IMR-90 (cell line): ENCODE measurements around the gene DNASE1. TPM values are rescaled to one million over a fixed set of nuclear protein-coding genes. Genes with fewer than 3 reads are reported as not detected.

Experiments
- ATAC-seq: fragments of 200-7000 bp; cut with Tn5 transposase; 2 replicates; pipeline ENCODE4 v1.9.1; 2020; ENCODE audit warnings: low read depth, mild to moderate bottlenecking, moderate library complexity
- BruUV-seq: library from RNA; stranded (reverse); fragments of 400-500 nt; replicated peaks from 2 replicates; lab custom pipeline; 2021; lab: Mats Ljungman, UMichigan
- CTCF ChIA-PET: fragments of 300-600 bp; formaldehyde crosslinking; extraction: SDS; loops from one replicate; lab custom pipeline; 2021; ENCODE audit warnings: antibody characterized with exemption; lab: Yijun Ruan, JAX
- POLR2A ChIA-PET: fragments of 300-600 bp; sonication (Branson Sonifier 250); formaldehyde crosslinking; loops from one replicate; lab custom pipeline; 2022; ENCODE audit warnings: antibody characterized with exemption; ENCODE audit not compliant: unreplicated experiment; lab: Charles Lee
- DNase-seq: peaks from one replicate; pipeline ENCODE4 v3.0.0; 2013
- H2AFZ ChIP-seq: replicated peaks from 2 replicates; pipeline ENCODE3; 2013; ENCODE audit warnings: low read length, mild to moderate bottlenecking; ENCODE audit not compliant: poor library complexity
- H2AK5ac ChIP-seq: 2 replicates; pipeline ENCODE4 v1.6.1; 2013; ENCODE audit warnings: low read depth, low read length, inconsistent platforms
- H2AK9ac ChIP-seq: replicated peaks from 2 replicates; pipeline ENCODE3; 2013; ENCODE audit warnings: mild to moderate bottlenecking, low read depth, low read length, moderate library complexity; ENCODE audit not compliant: poor library complexity
- H2BK120ac ChIP-seq: 2 replicates; pipeline ENCODE4 v1.6.1; 2013; ENCODE audit warnings: low read depth, low read length, inconsistent platforms
- H2BK15ac ChIP-seq: 3 replicates; pipeline ENCODE4 v1.6.1; 2013; ENCODE audit warnings: low read depth, low read length, inconsistent platforms
- H2BK20ac ChIP-seq: 2 replicates; pipeline ENCODE4 v1.6.1; 2013; ENCODE audit warnings: low read depth, mild to moderate bottlenecking, inconsistent platforms, low read length, moderate library complexity
- H2BK5ac ChIP-seq: 2 replicates; pipeline ENCODE4 v1.6.1; 2013; ENCODE audit warnings: mild to moderate bottlenecking, low read depth, low read length, inconsistent platforms; ENCODE audit not compliant: poor library complexity, severe bottlenecking
- H3K14ac ChIP-seq: replicated peaks from 2 replicates; pipeline ENCODE4 v1.6.1; 2013; ENCODE audit warnings: low read depth, low read length, inconsistent platforms
- H3K18ac ChIP-seq: 2 replicates; pipeline ENCODE4 v1.6.1; 2013; ENCODE audit warnings: low read depth, low read length, control low read depth
- H3K23ac ChIP-seq: 2 replicates; pipeline ENCODE4 v1.6.1; 2013; ENCODE audit warnings: low read depth, low read length, inconsistent platforms
- H3K27ac ChIP-seq: 2 replicates; pipeline ENCODE4 v1.5.1; 2013; ENCODE audit warnings: mild to moderate bottlenecking, control low read depth, low read length; ENCODE audit not compliant: insufficient read depth
- H3K27me3 ChIP-seq: 2 replicates; pipeline ENCODE4 v1.6.1; 2013; ENCODE audit warnings: low read length; ENCODE audit not compliant: control insufficient read depth, insufficient read depth
- H3K36me3 ChIP-seq: 2 replicates; pipeline ENCODE4 v1.6.1; 2013; ENCODE audit warnings: low read length, mixed read lengths; ENCODE audit not compliant: control insufficient read depth, insufficient read depth
- H3K4ac ChIP-seq: 2 replicates; pipeline ENCODE4 v1.6.1; 2013; ENCODE audit warnings: low read depth, low read length, inconsistent platforms
- H3K4me1 ChIP-seq: 2 replicates; pipeline ENCODE4 v1.6.1; 2013; ENCODE audit warnings: low read length, mixed read lengths; ENCODE audit not compliant: control insufficient read depth, insufficient read depth
- H3K4me2 ChIP-seq: 2 replicates; pipeline ENCODE4 v1.6.1; 2013; ENCODE audit warnings: low read depth, mild to moderate bottlenecking, control low read depth, low read length, moderate library complexity
- H3K4me3 ChIP-seq: 2 replicates; pipeline ENCODE4 v1.5.1; 2013; ENCODE audit warnings: low read depth, mild to moderate bottlenecking, control low read depth, low read length, moderate library complexity; ENCODE audit not compliant: insufficient read depth
- H3K56ac ChIP-seq: 2 replicates; pipeline ENCODE4 v1.6.1; 2013; ENCODE audit warnings: low read length, inconsistent platforms; ENCODE audit not compliant: insufficient read depth; ENCODE audit errors: extremely low read depth
- H3K79me1 ChIP-seq, 2 experiments: 2 replicates each; pipeline ENCODE4 v1.6.1; 2013; ENCODE audit warnings: low read length in 2 of 2, inconsistent platforms in 1 of 2, low read depth in 1 of 2
- H3K9ac ChIP-seq: 2 replicates; pipeline ENCODE4 v1.6.1; 2013; ENCODE audit warnings: low read depth, low read length, control low read depth
- H3K9me1 ChIP-seq: 2 replicates; pipeline ENCODE4 v1.6.1; 2013; ENCODE audit warnings: low read length, inconsistent platforms; ENCODE audit not compliant: insufficient read depth
- H3K9me3 ChIP-seq: 2 replicates; pipeline ENCODE4 v1.6.1; 2013; ENCODE audit warnings: low read length; ENCODE audit not compliant: control insufficient read depth, insufficient read depth
- H4K20me1 ChIP-seq: 2 replicates; pipeline ENCODE4 v1.6.1; 2013; ENCODE audit warnings: low read length, inconsistent platforms; ENCODE audit not compliant: insufficient read depth
- H4K5ac ChIP-seq: 2 replicates; pipeline ENCODE4 v1.6.1; 2013; ENCODE audit warnings: mild to moderate bottlenecking, low read depth, low read length, control low read depth
- H4K8ac ChIP-seq, 2 experiments: 2 replicates each; pipeline ENCODE4 v1.6.1; 2013; ENCODE audit warnings: low read depth in 2 of 2, low read length in 2 of 2, control low read depth in 1 of 2, inconsistent platforms in 1 of 2
- H4K91ac ChIP-seq: 2 replicates; pipeline ENCODE4 v1.6.1; 2013; ENCODE audit warnings: low read depth, low read length, inconsistent platforms; ENCODE audit not compliant: insufficient read depth
- CEBPB ChIP-seq: IDR thresholded peaks from 2 replicates; pipeline ENCODE4 v1.6.1; 2012; ENCODE audit warnings: low read depth, low read length, improper control_type of control experiment
- CHD1 ChIP-seq: IDR thresholded peaks from 2 replicates; pipeline ENCODE4 v1.6.1; 2012; ENCODE audit warnings: low read depth, low read length, improper control_type of control experiment
- FOS ChIP-seq: fragments of 150-350 bp; IDR thresholded peaks from 2 replicates; pipeline ENCODE4 v1.6.1; 2016; ENCODE audit warnings: low read depth, low read length
- POLR2A ChIP-seq: IDR thresholded peaks from 2 replicates; pipeline ENCODE4 v1.6.1; 2012; ENCODE audit warnings: mild to moderate bottlenecking, low read depth, low read length
- RFX5 ChIP-seq: IDR thresholded peaks from 2 replicates; pipeline ENCODE4 v1.8.0; 2012; ENCODE audit warnings: low read depth, mild to moderate bottlenecking, low read length, moderate library complexity
- WGBS, 2 experiments: methylation state at CpG; one replicate each; pipeline versions ENCODE4 v1.1.5 to v1.1.7; 2013; ENCODE audit warnings: missing lambda C conversion rate in 2 of 2; ENCODE audit not compliant: insufficient read length in 1 of 2; ENCODE audit errors: extremely low coverage in 2 of 2; 5-methylcytosine and 5-hydroxymethylcytosine counted together
- dilution Hi-C: fragments of 300-500 bp; cut with HindIII; formaldehyde crosslinking; loops from one replicate; pipeline ENCODE4 v1.14.3; 2018; ENCODE audit warnings: low sequenced_read_pairs; ENCODE audit not compliant: unreplicated experiment
- in situ Hi-C: fragments of 300-500 bp; cut with MboI; formaldehyde crosslinking; loops from 3 replicates; pipeline ENCODE4 v1.14.3; 2019; ENCODE audit warnings: low sequenced_read_pairs, inconsistent platforms, mixed read lengths
- intact Hi-C: fragments of 100-400 bp; cut with micrococcal nuclease; formaldehyde crosslinking; loops from 2 replicates; pipeline ENCODE4 v1.10.0; 2022
- polyA plus RNA-seq, 3 experiments: library from polyadenylated mRNA; depleted of rRNA; stranded (reverse); fragments of >200 nt; gene quantifications; 2 replicates each; pipeline ENCODE4 v1.2.3, GENCODE V29; 2012; ENCODE audit warnings: low replicate concordance in 1 of 3
- total RNA-seq: library from RNA; depleted of rRNA; stranded (reverse); fragments of >200 nt; gene quantifications from 2 replicates; pipeline ENCODE4 v1.2.3, GENCODE V29; 2012
- TF ChIP-seq, protein P1 (sequence below): fragments of 150-350 bp; IDR thresholded peaks from 2 replicates; pipeline ENCODE4 v1.6.1; 2016; ENCODE audit warnings: low read depth, mild to moderate bottlenecking, low read length, moderate library complexity, borderline replicate concordance
- TF ChIP-seq, protein P2 (sequence below): conservative IDR thresholded peaks from 2 replicates; pipeline ENCODE4 v1.5.1; 2012; ENCODE audit warnings: mild to moderate bottlenecking, low read depth, low read length, improper control_type of control experiment

DNASE1 gene
- total and polyA plus RNA-seq, 2 of the 4 experiments (the other 2 are of a cell fraction) = 5.4 to 15.9 TPM

DNA sequence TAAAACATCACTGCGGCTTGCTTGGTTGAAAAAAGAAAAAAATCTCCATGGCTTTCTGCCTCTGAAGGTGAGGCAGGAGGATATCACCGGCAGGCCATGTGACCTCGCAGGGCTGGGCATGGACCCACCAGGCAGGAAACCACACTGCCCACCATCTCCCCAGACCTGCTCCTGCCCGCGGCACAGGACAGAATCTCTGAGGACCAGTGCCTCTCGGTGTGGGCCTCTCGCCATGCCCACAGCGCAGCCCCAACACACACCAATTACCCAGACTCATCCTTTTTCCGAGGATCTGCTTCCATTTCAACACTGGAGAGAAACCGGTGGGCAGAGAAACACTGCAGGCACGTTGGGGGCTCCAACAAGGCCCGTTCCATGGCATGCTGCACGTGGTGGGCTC, 16.2 kb downstream of the DNASE1 start:
- no peak overlapping the region for H3K56ac ChIP-seq
- no peak overlapping the region for H3K9ac ChIP-seq
- H4K20me1 ChIP-seq = no peaks in the 10 kb centered on the region; the same call in 1 of the 2 replicates
- H4K5ac ChIP-seq = no peak overlapping the region
- H3K4me2 ChIP-seq = no peak overlapping the region
- H2AK9ac ChIP-seq = no peak overlapping the region
- no peak for ATAC-seq
- H3K14ac ChIP-seq = no peak overlapping the region
- no peak overlapping the region for H2AK5ac ChIP-seq
- ChIA-PET CTCF (interaction anchor here (0.7 kb wide), 1 partner anchor 1793 kb away, joined by 3 read pairs; no protein-coding TSS in a partner anchor), POLR2A (no interaction called here)
- no peak overlapping the region for H2BK15ac ChIP-seq
- H3K27me3 ChIP-seq = no peaks in the 10 kb centered on the region
- in situ Hi-C loops (no loop called here), intact Hi-C loops (no loop called here), dilution Hi-C loops (no loop called here)
- H4K8ac ChIP-seq = no peak overlapping the region
- H3K18ac ChIP-seq = no peak overlapping the region
- H2BK20ac ChIP-seq = no peak overlapping the region
- no peaks in the 10 kb centered on the region for H3K9me1 ChIP-seq
- H2BK5ac ChIP-seq = no peak overlapping the region
- no TSS peak for BruUV-seq
- TF ChIP-seq, protein P1, sequence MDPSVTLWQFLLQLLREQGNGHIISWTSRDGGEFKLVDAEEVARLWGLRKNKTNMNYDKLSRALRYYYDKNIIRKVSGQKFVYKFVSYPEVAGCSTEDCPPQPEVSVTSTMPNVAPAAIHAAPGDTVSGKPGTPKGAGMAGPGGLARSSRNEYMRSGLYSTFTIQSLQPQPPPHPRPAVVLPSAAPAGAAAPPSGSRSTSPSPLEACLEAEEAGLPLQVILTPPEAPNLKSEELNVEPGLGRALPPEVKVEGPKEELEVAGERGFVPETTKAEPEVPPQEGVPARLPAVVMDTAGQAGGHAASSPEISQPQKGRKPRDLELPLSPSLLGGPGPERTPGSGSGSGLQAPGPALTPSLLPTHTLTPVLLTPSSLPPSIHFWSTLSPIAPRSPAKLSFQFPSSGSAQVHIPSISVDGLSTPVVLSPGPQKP = no peak
- no peak for TF ChIP-seq POLR2A
- no peak for TF ChIP-seq CHD1
- TF ChIP-seq CEBPB = no peak
- no peak for TF ChIP-seq FOS
- TF ChIP-seq RFX5 = no peak
- TF ChIP-seq, protein P2, sequence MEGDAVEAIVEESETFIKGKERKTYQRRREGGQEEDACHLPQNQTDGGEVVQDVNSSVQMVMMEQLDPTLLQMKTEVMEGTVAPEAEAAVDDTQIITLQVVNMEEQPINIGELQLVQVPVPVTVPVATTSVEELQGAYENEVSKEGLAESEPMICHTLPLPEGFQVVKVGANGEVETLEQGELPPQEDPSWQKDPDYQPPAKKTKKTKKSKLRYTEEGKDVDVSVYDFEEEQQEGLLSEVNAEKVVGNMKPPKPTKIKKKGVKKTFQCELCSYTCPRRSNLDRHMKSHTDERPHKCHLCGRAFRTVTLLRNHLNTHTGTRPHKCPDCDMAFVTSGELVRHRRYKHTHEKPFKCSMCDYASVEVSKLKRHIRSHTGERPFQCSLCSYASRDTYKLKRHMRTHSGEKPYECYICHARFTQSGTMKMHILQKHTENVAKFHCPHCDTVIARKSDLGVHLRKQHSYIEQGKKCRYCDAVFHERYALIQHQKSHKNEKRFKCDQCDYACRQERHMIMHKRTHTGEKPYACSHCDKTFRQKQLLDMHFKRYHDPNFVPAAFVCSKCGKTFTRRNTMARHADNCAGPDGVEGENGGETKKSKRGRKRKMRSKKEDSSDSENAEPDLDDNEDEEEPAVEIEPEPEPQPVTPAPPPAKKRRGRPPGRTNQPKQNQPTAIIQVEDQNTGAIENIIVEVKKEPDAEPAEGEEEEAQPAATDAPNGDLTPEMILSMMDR = no peak
- peaks cover 8% of the 10 kb centered on the region for H3K9me3 ChIP-seq
- H2AFZ ChIP-seq = no peak overlapping the region
- 89% methylated on average over 3 of the region's 13 CpGs; no CpG with 5 or more reads in 1 of the 2 experiments for WGBS, 2 experiments
- no peak overlapping the region for H3K27ac ChIP-seq
- peaks cover 39% of the 10 kb centered on the region for H3K36me3 ChIP-seq
- H3K4me3 ChIP-seq = no peak overlapping the region
- no peaks in the 10 kb centered on the region for H3K4me1 ChIP-seq
- peaks cover 0 to 13% of the 10 kb centered on the region in 2 experiments; a peak in 2 of 4 replicates for H3K79me1 ChIP-seq
- no peak overlapping the region for H3K4ac ChIP-seq
- H4K91ac ChIP-seq = no peak overlapping the region
- no peak overlapping the region for H3K23ac ChIP-seq
- no peak for DNase-seq
- no peak overlapping the region for H2BK120ac ChIP-seq
